ENCODE measurements around the gene VPS9D1.

Gene VPS9D1

GRCh38 chr16:89708481-89708931, 12.2 kb downstream of the VPS9D1 start:
- H3K4me3 ChIP-seq (ENCODE audit: low read depth, low read length), result no peak overlapping the region
- no peak for TF ChIP-seq CTCF (IDR thresholded peaks at IDR 0.05; ENCODE audit: low read depth, low read length)

GRCh38 chr16:89707695-89708094, 13.0 kb downstream of the VPS9D1 start:
- TF ChIP-seq CTCF (IDR thresholded peaks at IDR 0.05; ENCODE audit: low read depth, low read length), result no peak
- H3K4me3 ChIP-seq (ENCODE audit: low read depth, low read length), result no peak overlapping the region

- TF ChIP-seq CTCF (IDR thresholded peaks at IDR 0.05; ENCODE audit: low read depth, low read length), result no peak
- H3K4me3 ChIP-seq (ENCODE audit: low read depth, low read length), result no peak overlapping the region
Measured at GRCh38 chr16:89706518-89707260, 14.0 kb downstream of the VPS9D1 start.

- TF ChIP-seq CTCF (IDR thresholded peaks at IDR 0.05; ENCODE audit: low read depth, low read length), result no peak
- no peak overlapping the region for H3K4me3 ChIP-seq (ENCODE audit: low read depth, low read length)
Measured at GRCh38 chr16:89705006-89705405, 15.7 kb downstream of the VPS9D1 start.

GRCh38 chr16:89704281-89704680, 16.4 kb downstream of the VPS9D1 start:
- H3K4me3 ChIP-seq (ENCODE audit: low read depth, low read length), result no peak overlapping the region
- TF ChIP-seq CTCF (IDR thresholded peaks at IDR 0.05; ENCODE audit: low read depth, low read length), result no peak

- no peak for TF ChIP-seq CTCF (IDR thresholded peaks at IDR 0.05; ENCODE audit: low read depth, low read length)
- peak within 1 kb of the TSS; percentile 60 for H3K4me3 ChIP-seq (ENCODE audit: low read depth, low read length)
Measured at GRCh38 chr16:89701425-89702406, 19.0 kb downstream of the VPS9D1 start, which contains the start of gene SPATA2L. Gene SPATA2L, minus strand, starts transcription at chr16:89701705. Its CDS starts 473 bp downstream, at chr16:89701232.

All from WI38 (cell line).